HepG2 (cell line): Measurements from ENCODE around the gene ZNF556. TPM values are rescaled to one million over a fixed set of nuclear protein-coding genes. Genes with fewer than 3 reads are reported as not detected.

Source experiments
- HOXA9 ChIP-seq: sonication (generic); formaldehyde crosslinking; IDR thresholded peaks from 2 replicates; pipeline ENCODE4 v1.8.1; 2022; ENCODE audit warnings: missing genetic modification reagents, mild to moderate bottlenecking, moderate library complexity, borderline replicate concordance
- MIER2 ChIP-seq: IDR thresholded peaks from 2 replicates; pipeline ENCODE4 v1.6.1; 2016; ENCODE audit warnings: missing biosample characterization, missing genetic modification reagents
- NFYB ChIP-seq: sonication (generic); formaldehyde crosslinking; IDR thresholded peaks from 2 replicates; pipeline ENCODE4 v1.4.0; 2020; ENCODE audit warnings: missing genetic modification reagents
- RELA ChIP-seq: sonication (generic); formaldehyde crosslinking; IDR thresholded peaks from 2 replicates; pipeline ENCODE4 v1.4.0; 2020; ENCODE audit warnings: missing genetic modification reagents
- RERE ChIP-seq: IDR thresholded peaks from 2 replicates; pipeline ENCODE4 v1.6.1; 2016; ENCODE audit warnings: low read depth, missing genetic modification reagents, missing compliant biosample characterization
- SMYD3 ChIP-seq: sonication (generic); formaldehyde crosslinking; IDR thresholded peaks from 2 replicates; pipeline ENCODE4 v1.8.1; 2023; ENCODE audit warnings: mild to moderate bottlenecking, missing genetic modification reagents
- ZFYVE20 ChIP-seq: sonication (generic); formaldehyde crosslinking; IDR thresholded peaks from 2 replicates; pipeline ENCODE4 v1.8.0; 2023; ENCODE audit warnings: low read depth, mild to moderate bottlenecking, moderate library complexity, missing genetic modification reagents, borderline replicate concordance
- ZNF253 ChIP-seq: sonication (generic); formaldehyde crosslinking; IDR thresholded peaks from 2 replicates; pipeline ENCODE4 v1.8.0; 2022; ENCODE audit warnings: mild to moderate bottlenecking, missing genetic modification reagents, borderline replicate concordance
- ZNF468 ChIP-seq: sonication (generic); formaldehyde crosslinking; IDR thresholded peaks from 2 replicates; pipeline ENCODE4 v1.8.0; 2022; ENCODE audit warnings: mild to moderate bottlenecking, moderate library complexity, missing genetic modification reagents
- ZNF562 ChIP-seq: sonication (generic); formaldehyde crosslinking; IDR thresholded peaks from 2 replicates; pipeline ENCODE4 v1.8.0; 2022; ENCODE audit warnings: missing genetic modification reagents, borderline replicate concordance
- ZNF639 ChIP-seq: conservative IDR thresholded peaks from 2 replicates; pipeline ENCODE4 v1.6.1; 2018; ENCODE audit warnings: missing genetic modification reagents
- ZNF761 ChIP-seq: sonication (generic); formaldehyde crosslinking; conservative IDR thresholded peaks from 2 replicates; pipeline ENCODE4 v1.4.0; 2020; ENCODE audit warnings: mild to moderate bottlenecking, missing genetic modification reagents
- ZSCAN22 ChIP-seq: sonication (generic); formaldehyde crosslinking; IDR thresholded peaks from 2 replicates; pipeline ENCODE4 v1.4.0; 2020; ENCODE audit warnings: mild to moderate bottlenecking, missing genetic modification reagents
- polyA plus RNA-seq, 8 experiments: library from polyadenylated mRNA; depleted of rRNA in 3 of 8; stranded (reverse) in 7 of 8; unstranded in 1 of 8; fragments of >200 nt; fragmentation: Illumina TruSeq in 4 of 8; extraction: Trizol in 4 of 8; gene quantifications; 2 replicates each; pipeline versions ENCODE4 v1.2.1 to v1.2.3, GENCODE V29; 2011 to 2016; ENCODE audit warnings: low read depth in 4 of 8, missing spikeins in 1 of 8, mixed read lengths in 1 of 8; ENCODE audit not compliant: insufficient read depth in 1 of 8
- total RNA-seq, 5 experiments: library from RNA; depleted of rRNA; stranded (reverse); fragments of >200 nt; fragmentation: Illumina TruSeq; extraction: Trizol; gene quantifications; 2 replicates each; pipeline ENCODE4 v1.2.3, GENCODE V29; 2016; ENCODE audit warnings: low read depth in 1 of 5
- TF ChIP-seq, protein P1 (sequence below): sonication (generic); formaldehyde crosslinking; IDR thresholded peaks from 2 replicates; pipeline ENCODE4 v1.5.0; 2020; ENCODE audit warnings: missing genetic modification reagents
- TF ChIP-seq, protein P2 (sequence below): sonication (generic); formaldehyde crosslinking; IDR thresholded peaks from 2 replicates; pipeline ENCODE4 v1.8.0; 2022; ENCODE audit warnings: mild to moderate bottlenecking, missing genetic modification reagents; ENCODE audit not compliant: insufficient replicate concordance
- TF ChIP-seq, protein P3 (sequence below): IDR thresholded peaks from 2 replicates; pipeline ENCODE4 v1.6.1; 2018; ENCODE audit warnings: missing genetic modification reagents
- TF ChIP-seq, protein P4 (sequence below): sonication (generic); formaldehyde crosslinking; conservative IDR thresholded peaks from 2 replicates; pipeline ENCODE4 v1.8.0; 2022; ENCODE audit warnings: missing genetic modification reagents

ZNF556 gene
- total and polyA plus RNA-seq, 2 of the 13 experiments (the other 11 are each of a cell fraction or from before 2014, with no cell fraction given), result 4.2 to 28.6 TPM

- TF ChIP-seq SMYD3 (CRISPR knock-in tag) (no peak), ZNF253 (no peak), RERE (CRISPR knock-in tag) (no peak), ZNF761 (CRISPR knock-in tag) (0 out of 2 replicates have a peak, but pooled peaks have one; percentile 76), ZNF468 (CRISPR knock-in tag) (no peak), NFYB (CRISPR knock-in tag) (peak; percentile 44; the same call in 1 of the 2 replicates), ZFYVE20 (CRISPR knock-in tag) (no peak), ZSCAN22 (CRISPR knock-in tag) (no peak; the same call in 1 of the 2 replicates), MIER2 (CRISPR knock-in tag) (peak; percentile 24; the same call in 1 of the 2 replicates), RELA (peak; percentile 95; the same call in 1 of the 2 replicates), ZNF639 (no peak; the same call in 1 of the 2 replicates), HOXA9 (CRISPR knock-in tag) (no peak), ZNF562 (CRISPR knock-in tag) (no peak)
- TF ChIP-seq, protein P1, sequence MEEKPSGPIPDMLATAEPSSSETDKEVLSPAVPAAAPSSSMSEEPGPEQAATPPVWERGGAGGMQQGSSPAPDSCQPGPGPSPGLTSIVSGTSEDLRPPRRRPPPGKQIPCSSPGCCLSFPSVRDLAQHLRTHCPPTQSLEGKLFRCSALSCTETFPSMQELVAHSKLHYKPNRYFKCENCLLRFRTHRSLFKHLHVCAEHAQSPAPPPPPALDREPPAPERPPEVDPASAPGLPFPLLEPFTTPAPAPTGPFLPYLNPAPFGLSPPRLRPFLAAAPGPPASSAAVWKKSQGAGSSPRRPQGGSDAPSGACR, result peak; percentile 44; the same call in 1 of the 2 replicates
- TF ChIP-seq, protein P2, sequence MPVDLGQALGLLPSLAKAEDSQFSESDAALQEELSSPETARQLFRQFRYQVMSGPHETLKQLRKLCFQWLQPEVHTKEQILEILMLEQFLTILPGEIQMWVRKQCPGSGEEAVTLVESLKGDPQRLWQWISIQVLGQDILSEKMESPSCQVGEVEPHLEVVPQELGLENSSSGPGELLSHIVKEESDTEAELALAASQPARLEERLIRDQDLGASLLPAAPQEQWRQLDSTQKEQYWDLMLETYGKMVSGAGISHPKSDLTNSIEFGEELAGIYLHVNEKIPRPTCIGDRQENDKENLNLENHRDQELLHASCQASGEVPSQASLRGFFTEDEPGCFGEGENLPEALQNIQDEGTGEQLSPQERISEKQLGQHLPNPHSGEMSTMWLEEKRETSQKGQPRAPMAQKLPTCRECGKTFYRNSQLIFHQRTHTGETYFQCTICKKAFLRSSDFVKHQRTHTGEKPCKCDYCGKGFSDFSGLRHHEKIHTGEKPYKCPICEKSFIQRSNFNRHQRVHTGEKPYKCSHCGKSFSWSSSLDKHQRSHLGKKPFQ, result no peak
- TF ChIP-seq, protein P3, sequence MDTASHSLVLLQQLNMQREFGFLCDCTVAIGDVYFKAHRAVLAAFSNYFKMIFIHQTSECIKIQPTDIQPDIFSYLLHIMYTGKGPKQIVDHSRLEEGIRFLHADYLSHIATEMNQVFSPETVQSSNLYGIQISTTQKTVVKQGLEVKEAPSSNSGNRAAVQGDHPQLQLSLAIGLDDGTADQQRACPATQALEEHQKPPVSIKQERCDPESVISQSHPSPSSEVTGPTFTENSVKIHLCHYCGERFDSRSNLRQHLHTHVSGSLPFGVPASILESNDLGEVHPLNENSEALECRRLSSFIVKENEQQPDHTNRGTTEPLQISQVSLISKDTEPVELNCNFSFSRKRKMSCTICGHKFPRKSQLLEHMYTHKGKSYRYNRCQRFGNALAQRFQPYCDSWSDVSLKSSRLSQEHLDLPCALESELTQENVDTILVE, result peak; percentile 78; the same call in 1 of the 2 replicates
- TF ChIP-seq, protein P4, sequence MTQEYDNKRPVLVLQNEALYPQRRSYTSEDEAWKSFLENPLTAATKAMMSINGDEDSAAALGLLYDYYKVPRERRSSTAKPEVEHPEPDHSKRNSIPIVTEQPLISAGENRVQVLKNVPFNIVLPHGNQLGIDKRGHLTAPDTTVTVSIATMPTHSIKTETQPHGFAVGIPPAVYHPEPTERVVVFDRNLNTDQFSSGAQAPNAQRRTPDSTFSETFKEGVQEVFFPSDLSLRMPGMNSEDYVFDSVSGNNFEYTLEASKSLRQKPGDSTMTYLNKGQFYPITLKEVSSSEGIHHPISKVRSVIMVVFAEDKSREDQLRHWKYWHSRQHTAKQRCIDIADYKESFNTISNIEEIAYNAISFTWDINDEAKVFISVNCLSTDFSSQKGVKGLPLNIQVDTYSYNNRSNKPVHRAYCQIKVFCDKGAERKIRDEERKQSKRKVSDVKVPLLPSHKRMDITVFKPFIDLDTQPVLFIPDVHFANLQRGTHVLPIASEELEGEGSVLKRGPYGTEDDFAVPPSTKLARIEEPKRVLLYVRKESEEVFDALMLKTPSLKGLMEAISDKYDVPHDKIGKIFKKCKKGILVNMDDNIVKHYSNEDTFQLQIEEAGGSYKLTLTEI, result no peak
Observed at GRCh38 chr19:2819540-2820111, 47.5 kb upstream of the ZNF556 start, which contains the start of gene ZNF554 (continued).
